Large intestine (tissue), 3 donors: ENCODE measurements around the gene FADS2. TPM values are rescaled to one million over a fixed set of nuclear protein-coding genes. Genes with fewer than 3 reads are reported as not detected.

Source experiments
- DNase-seq, 2 donors: peaks; one replicate each; pipeline versions ENCODE4 v3.0.0 to v3.0.0-alpha.2; 2013
- H3K27ac ChIP-seq: one replicate; pipeline ENCODE4 v1.5.1; 2013; ENCODE audit warnings: low read length
- H3K27me3 ChIP-seq: 2 replicates; pipeline ENCODE4 v1.6.1; 2013; ENCODE audit warnings: low read length; ENCODE audit not compliant: control insufficient read depth, insufficient read depth
- H3K36me3 ChIP-seq: 2 replicates; pipeline ENCODE4 v1.6.1; 2013; ENCODE audit warnings: low read length; ENCODE audit not compliant: control insufficient read depth, insufficient read depth
- H3K4me1 ChIP-seq: one replicate; pipeline ENCODE4 v1.6.1; 2013; ENCODE audit warnings: low read length; ENCODE audit not compliant: control insufficient read depth, insufficient read depth
- H3K4me3 ChIP-seq: one replicate; pipeline ENCODE4 v1.5.1; 2013; ENCODE audit warnings: low read length
- H3K9me3 ChIP-seq: one replicate; pipeline ENCODE4 v1.6.1; 2013; ENCODE audit warnings: mild to moderate bottlenecking, low read depth, low read length, moderate library complexity; ENCODE audit not compliant: control insufficient read depth
- WGBS: methylation state at CpG from one replicate; pipeline ENCODE4 v1.1.5; 2013; ENCODE audit warnings: low lambda C conversion rate; ENCODE audit not compliant: insufficient coverage; 5-methylcytosine and 5-hydroxymethylcytosine counted together
- polyA plus RNA-seq: library from polyadenylated mRNA; unstranded; fragments of 120-200 nt; gene quantifications from one replicate; pipeline ENCODE4 v1.2.1, GENCODE V29; 2013

Gene FADS2
- polyA plus RNA-seq, 1 donor, result 28.8 TPM

DNA sequence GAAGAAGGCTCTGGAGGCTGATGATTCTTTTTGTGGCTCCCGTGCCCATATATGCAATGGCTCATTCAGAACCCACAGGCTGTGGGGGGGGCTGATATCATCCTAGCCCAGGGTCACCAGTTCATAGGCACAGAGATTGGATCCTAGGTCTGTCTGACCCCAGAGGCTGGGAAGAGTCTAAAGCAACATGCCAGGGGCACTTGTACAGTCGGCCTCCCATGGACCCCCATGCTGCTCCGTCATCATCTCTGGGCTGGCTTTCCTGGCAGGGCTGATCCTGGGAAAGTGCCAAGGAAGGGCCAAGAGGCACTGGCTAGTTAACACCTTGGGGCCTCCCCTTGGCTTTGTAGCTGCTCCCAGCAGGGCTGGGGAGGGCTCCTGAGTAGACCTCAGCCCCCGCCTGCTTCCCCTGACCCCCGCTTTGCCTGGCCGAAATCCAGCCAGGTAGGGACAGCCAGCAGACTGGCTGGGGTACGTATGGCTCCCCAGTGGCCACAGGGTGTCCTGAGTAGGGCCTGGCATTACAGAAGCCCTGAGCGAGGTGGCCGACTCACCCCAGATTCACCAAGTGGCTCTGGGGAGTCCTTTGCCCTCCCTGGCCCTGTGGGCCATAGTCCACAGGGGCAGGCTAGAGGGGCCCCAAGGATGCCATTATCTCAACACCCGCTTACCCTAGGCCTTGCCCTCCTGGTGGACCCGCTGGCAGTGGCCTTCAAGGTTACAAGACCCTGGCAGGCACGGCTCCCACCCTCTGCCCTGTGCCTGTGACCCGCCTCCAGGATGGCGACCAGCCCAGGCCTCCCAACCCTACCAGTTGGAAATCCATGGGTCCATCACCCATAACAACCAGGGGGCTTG lies 40.7 kb downstream of the FADS2 start:
- Histone ChIP-seq H3K27ac (no peak overlapping the region), H3K4me1 (peaks cover 11% of the 10 kb centered on the region), H3K4me3 (no peak overlapping the region), H3K27me3 (peaks cover 14% of the 10 kb centered on the region), H3K9me3 (no peaks in the 10 kb centered on the region), H3K36me3 (peaks cover 3% of the 10 kb centered on the region)
- no CpG with 5 or more reads among the region's 14 CpGs for WGBS
- DNase-seq, result peak in 1 of 2 donors; percentile 20

DNA sequence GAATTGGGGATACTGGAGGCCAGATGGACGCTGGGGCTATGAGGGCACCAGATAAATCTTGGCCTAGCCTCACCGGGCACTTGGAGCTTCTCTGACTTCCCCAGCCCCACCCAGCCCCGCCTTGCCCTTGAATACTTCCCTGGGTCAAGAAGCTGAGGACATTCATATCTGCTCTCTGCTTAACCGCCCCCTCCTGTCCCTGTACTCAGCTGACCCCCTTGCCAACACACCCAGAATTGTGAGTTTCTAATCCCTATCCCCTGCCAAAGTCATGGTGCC lies 41.3 kb downstream of the FADS2 start:
- no peak overlapping the region for H3K27ac ChIP-seq
- H3K9me3 ChIP-seq, result no peaks in the 10 kb centered on the region
- peaks cover 3% of the 10 kb centered on the region for H3K36me3 ChIP-seq
- peaks cover 14% of the 10 kb centered on the region for H3K27me3 ChIP-seq
- peak in 1 of 2 donors; percentile 19 for DNase-seq
- peaks cover 11% of the 10 kb centered on the region for H3K4me1 ChIP-seq
- no peak overlapping the region for H3K4me3 ChIP-seq
- WGBS, result no CpG with 5 or more reads among the region's 4 CpGs

DNA sequence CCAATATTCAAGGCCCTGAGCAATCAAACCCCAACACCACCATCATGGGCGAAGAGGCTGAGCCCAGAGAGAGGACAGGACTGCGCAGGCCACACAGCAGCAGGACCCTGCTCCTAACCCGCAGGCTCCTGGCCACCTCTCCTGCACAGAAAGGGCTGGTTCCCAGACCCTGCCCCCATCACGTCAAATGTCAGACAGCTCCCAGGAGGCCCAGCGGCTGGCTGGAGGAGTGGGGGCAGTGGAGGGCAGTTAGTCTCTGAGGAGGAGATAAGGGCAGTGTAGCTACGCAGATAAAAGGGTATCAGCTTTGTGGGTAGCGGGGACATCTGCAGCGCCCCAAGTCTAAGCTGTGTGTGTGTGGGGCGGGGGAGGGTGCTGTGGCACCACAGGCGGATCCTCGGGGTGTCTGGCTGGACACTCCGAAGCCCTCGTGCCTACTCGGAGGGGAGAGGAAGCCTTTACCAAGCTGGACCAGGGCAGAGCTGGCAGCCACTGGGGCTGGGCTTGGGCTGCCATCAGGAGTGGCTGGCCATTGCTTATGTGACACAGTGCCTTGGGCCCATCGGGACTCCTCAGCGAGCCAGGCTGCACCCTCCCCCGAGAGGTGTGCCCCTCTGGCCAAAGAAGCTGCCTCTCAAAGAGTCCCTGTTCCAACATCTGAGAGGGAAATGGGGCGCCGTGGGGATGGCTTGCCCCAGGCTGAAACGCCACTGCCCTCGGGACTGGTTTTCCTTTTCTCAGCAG lies 41.8 kb downstream of the FADS2 start:
- no CpG with 5 or more reads among the region's 21 CpGs for WGBS
- DNase-seq, result peak in 1 of 2 donors; percentile 58
- Histone ChIP-seq H3K27ac (no peak overlapping the region), H3K36me3 (peaks cover 3% of the 10 kb centered on the region), H3K27me3 (peaks cover 14% of the 10 kb centered on the region), H3K9me3 (no peaks in the 10 kb centered on the region), H3K4me1 (peaks cover 11% of the 10 kb centered on the region), H3K4me3 (no peak overlapping the region)

DNA sequence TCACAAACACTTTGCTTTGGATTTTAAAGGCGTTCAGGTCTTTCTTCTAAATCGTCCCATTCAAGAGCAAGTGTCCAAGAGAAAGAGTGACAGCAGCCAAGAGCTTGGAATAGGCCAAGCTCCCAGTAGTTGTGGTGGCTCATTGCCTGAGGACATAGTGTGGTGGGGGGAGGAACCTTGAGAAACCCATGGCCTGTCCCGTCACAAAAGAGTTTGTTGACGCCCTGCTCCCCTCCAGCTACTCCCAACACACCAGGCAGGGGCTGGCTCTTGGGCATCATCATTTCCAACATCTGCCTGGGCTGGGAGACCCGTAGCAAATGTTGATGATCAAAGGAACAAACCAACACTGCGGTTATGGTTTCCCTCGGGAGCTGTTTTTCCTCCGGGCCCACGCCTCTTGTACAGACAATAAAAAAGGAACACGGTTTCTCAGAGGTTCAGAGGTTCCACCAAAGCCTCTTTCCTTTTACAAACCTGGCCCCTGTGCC lies 42.5 kb downstream of the FADS2 start:
- Histone ChIP-seq H3K4me3 (no peak overlapping the region), H3K36me3 (no peaks in the 10 kb centered on the region), H3K27ac (no peak overlapping the region), H3K4me1 (peaks cover 11% of the 10 kb centered on the region), H3K27me3 (peaks cover 14% of the 10 kb centered on the region), H3K9me3 (no peaks in the 10 kb centered on the region)
- DNase-seq, result no peak
- no CpG with 5 or more reads among the region's 10 CpGs for WGBS

DNA sequence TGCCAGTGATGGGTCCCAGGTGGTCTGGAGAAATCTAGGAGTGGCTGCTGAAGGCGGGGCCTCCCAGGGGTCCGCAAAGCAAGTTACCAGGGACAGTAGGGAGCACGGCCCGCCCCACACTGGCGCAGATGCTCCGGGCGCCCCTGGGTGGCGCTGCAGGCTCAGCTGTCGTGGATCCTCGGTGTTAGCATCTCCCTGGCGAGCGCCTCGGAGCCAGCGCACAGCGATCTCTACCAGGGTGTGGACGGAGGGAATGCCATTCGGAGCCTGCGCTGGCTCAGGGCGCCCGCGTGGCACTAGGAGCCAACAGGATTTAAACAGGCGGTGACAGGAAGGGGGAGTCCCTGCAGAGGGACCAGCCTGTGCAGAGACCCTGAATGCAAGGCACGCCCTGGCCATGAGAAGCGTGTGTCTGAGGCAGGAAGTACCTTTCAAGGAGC lies 43.1 kb downstream of the FADS2 start:
- Histone ChIP-seq H3K27ac (no peak overlapping the region), H3K36me3 (no peaks in the 10 kb centered on the region), H3K27me3 (peaks cover 14% of the 10 kb centered on the region), H3K4me1 (peaks cover 11% of the 10 kb centered on the region), H3K4me3 (no peak overlapping the region), H3K9me3 (no peaks in the 10 kb centered on the region)
- no CpG with 5 or more reads among the region's 24 CpGs for WGBS
- peak; percentile 55 to 63 for DNase-seq

DNA sequence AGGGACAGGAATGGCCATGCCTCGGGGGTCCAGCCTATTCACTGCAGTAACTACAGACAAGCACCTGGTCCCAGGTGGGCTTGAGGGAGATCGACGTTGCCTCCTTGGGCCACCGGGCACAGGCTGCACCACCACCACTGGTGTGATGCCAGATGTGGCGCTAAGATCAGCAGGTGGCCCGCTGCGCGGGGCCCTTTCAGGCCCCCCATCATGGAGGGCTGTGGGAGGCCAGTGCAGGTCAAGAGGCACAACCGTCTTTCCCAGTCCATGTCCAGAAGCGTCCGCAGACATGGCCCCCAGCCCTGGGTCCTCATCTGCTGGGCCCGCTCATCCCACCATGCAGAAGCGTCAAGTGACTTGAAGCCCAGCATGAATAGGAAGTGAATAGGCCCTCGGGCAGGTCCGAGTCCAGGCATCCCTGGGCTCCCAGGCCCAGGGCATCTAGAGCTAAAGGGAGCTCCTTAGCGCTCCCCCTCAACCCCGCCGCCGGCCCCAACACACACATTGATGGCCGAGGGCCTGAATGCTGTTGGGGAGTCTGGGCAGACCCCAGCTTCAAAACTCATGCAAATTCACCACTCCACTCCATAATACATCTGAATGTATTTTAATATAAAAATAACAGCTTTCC lies 45.0 kb downstream of the FADS2 start:
- H3K4me3 ChIP-seq, result no peak overlapping the region
- no peak for DNase-seq
- no peaks in the 10 kb centered on the region for H3K9me3 ChIP-seq
- peaks cover 11% of the 10 kb centered on the region for H3K4me1 ChIP-seq
- H3K27me3 ChIP-seq, result peaks cover 14% of the 10 kb centered on the region
- no peaks in the 10 kb centered on the region for H3K36me3 ChIP-seq
- H3K27ac ChIP-seq, result no peak overlapping the region
- WGBS, result no CpG with 5 or more reads among the region's 20 CpGs

DNA sequence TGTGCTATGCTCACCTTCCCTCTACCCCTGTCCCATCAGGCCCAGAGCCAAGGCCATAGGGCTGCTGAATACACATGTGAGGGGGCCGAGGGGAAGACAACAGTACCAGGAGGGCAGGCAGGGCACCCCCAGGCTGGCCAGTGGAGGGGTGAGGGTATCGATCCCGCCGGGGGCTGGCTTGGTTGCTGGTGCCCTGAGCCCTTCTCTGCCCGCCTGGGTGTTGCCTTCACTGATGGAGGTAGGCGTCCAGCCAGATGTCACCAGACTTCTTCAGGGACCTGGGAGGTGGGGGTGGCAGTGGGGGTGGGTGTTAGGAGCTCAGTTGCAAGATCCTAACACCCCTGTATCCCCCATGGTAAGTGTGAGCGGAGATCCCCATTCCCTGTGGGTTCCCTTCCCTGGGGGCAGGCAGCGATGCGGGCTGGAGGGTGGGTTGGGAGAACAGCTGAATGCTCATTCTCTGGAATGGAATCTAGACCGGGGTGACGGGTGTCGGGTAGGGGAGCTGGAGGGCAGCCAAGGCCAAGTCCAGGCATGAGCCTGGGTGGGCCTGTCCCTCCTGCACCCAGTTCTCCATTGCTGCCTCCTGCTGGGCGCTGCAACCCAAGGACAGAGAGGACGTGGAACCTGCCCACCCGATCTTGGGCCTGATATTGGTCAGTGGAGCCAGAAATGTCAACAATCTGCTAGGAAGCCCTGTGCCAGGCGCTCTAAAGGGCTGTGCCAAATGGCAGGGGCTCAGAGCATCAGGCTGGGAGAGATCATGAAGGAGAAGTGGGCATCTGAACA lies 45.7 kb downstream of the FADS2 start:
- no peak for DNase-seq
- Histone ChIP-seq H3K27me3 (peaks cover 14% of the 10 kb centered on the region), H3K27ac (no peak overlapping the region), H3K4me3 (no peak overlapping the region), H3K36me3 (no peaks in the 10 kb centered on the region), H3K4me1 (peaks cover 11% of the 10 kb centered on the region), H3K9me3 (no peaks in the 10 kb centered on the region)
- WGBS, result no CpG with 5 or more reads among the region's 16 CpGs

DNA sequence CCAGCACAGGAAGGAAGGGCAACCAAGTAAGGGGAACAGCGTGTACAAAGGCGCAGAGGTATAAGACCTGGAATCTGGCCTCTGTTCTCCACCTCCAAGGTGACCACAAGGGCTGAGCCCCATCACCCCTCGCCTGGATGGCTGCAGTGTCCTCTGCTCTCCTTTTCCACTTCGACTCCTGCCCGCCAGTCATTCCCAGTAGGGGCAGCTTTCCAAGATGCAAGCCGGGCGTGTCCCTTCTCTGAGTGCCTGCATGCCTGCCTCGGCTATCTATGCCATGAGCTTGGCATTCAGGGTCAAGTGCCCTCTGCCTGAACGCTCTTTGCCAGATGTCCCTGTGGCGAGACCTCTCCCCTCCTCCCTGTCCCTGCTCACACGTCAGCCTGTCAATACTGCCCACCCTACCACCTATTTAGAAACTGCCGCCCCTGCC lies 46.3 kb downstream of the FADS2 start:
- H3K9me3 ChIP-seq, result no peaks in the 10 kb centered on the region
- H3K27ac ChIP-seq, result no peak overlapping the region
- no peak for DNase-seq
- peaks cover 14% of the 10 kb centered on the region for H3K27me3 ChIP-seq
- no CpG with 5 or more reads among the region's 12 CpGs for WGBS
- H3K4me1 ChIP-seq, result peaks cover 7% of the 10 kb centered on the region
- no peaks in the 10 kb centered on the region for H3K36me3 ChIP-seq
- no peak overlapping the region for H3K4me3 ChIP-seq

DNA sequence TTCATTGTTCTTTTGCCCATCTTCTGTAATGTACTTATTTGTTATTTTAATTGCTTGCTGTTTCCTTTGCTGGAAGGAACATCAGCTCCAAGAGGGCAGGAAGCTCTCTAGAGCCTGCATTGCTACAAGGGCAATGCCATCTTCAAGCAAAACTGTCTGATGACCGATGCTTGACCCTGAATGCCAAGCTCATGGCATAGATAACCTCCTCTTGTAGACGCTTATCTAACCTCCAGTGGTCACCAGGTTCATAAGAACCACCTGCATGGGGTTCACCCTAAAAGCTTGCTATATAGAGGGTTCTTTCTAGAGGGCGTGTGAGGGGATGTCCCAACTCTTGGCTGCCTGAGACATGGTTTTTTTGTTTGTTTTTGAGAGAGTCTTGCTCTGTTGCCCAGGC lies 46.8 kb downstream of the FADS2 start:
- H3K9me3 ChIP-seq, result no peaks in the 10 kb centered on the region
- no peak for DNase-seq
- no CpG with 5 or more reads among the region's 3 CpGs for WGBS
- H3K27ac ChIP-seq, result no peak overlapping the region
- H3K4me3 ChIP-seq, result no peak overlapping the region
- no peaks in the 10 kb centered on the region for H3K36me3 ChIP-seq
- H3K27me3 ChIP-seq, result peaks cover 14% of the 10 kb centered on the region
- H3K4me1 ChIP-seq, result peaks cover 7% of the 10 kb centered on the region

DNA sequence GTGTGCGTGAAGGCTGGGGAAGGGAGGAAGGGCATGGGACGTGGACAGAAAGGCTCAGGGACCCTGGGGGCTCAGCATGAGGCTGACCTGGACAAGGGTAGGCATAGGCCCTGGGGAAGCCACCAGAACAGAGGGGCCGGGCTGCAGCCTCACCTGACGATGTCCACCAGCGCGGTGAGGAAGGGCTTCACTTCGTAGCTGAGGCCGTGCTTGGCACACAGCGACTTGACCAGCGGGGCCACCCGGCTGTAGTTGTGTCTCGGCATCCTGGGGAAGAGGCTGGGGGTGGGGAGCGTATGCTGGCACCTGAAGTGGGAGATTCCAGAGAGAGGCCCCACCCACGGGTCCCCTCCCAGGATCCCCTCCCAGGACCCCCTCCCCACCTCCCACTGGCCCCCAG lies 47.6 kb downstream of the FADS2 start:
- no peak overlapping the region for H3K27ac ChIP-seq
- peaks cover 14% of the 10 kb centered on the region for H3K27me3 ChIP-seq
- H3K36me3 ChIP-seq, result no peaks in the 10 kb centered on the region
- no CpG with 5 or more reads among the region's 14 CpGs for WGBS
- H3K4me1 ChIP-seq, result peaks cover 7% of the 10 kb centered on the region
- H3K9me3 ChIP-seq, result no peaks in the 10 kb centered on the region
- no peak for DNase-seq
- H3K4me3 ChIP-seq, result no peak overlapping the region
